ENCODE data around the gene GALM. TPM values are rescaled to one million over a fixed set of nuclear protein-coding genes. Genes with fewer than 3 reads are reported as not detected.

The GALM gene
- total RNA-seq, 6 experiments from 2014 or later: 26.2 to 47.9 (median 36.7) TPM

- Histone ChIP-seq H3K36me3 (no peaks in the 10 kb centered on the region), H3K27ac (no peak overlapping the region), H3K27me3 (no peaks in the 10 kb centered on the region), H3K4me1 (peaks cover 0 to 6% (median 0%) of the 10 kb centered on the region in 4 donors), H3K4me3 (no peak overlapping the region), H3K9me3 (no peaks in the 10 kb centered on the region)
- no peak for DNase-seq
- intact Hi-C loops (cut with DNase I): no loop called here
- WGBS (ENCODE audit: insufficient coverage, low coverage, low lambda C conversion rate, missing lambda C conversion rate): 77% methylated on average over 6 of the region's 6 CpGs
- no peak for ATAC-seq
- TF ChIP-seq POLR2A (IDR thresholded peaks at IDR 0.05) (no peak), CTCF (IDR thresholded peaks at IDR 0.05) (no peak)
These were observed 13.3 kb upstream of the GALM start for GRCh38 chr2:38652431-38653273.

- TF ChIP-seq POLR2A (IDR thresholded peaks at IDR 0.05) (no peak), CTCF (IDR thresholded peaks at IDR 0.05) (no peak)
- no peak for ATAC-seq
- Histone ChIP-seq H3K4me1 (peaks cover 0 to 6% (median 0%) of the 10 kb centered on the region in 4 donors), H3K27me3 (no peaks in the 10 kb centered on the region), H3K9me3 (no peaks in the 10 kb centered on the region), H3K36me3 (no peaks in the 10 kb centered on the region), H3K4me3 (no peak overlapping the region), H3K27ac (no peak overlapping the region)
- DNase-seq: no peak
- intact Hi-C loops (cut with DNase I): no loop called here
- WGBS (ENCODE audit: insufficient coverage, low coverage, low lambda C conversion rate, missing lambda C conversion rate): 88% methylated on average over 2 of the region's 2 CpGs
These were observed 12.6 kb upstream of the GALM start for GRCh38 chr2:38653380-38653714.

- WGBS (ENCODE audit: insufficient coverage, low coverage, low lambda C conversion rate, missing lambda C conversion rate): 69% methylated on average over 4 of the region's 10 CpGs
- H3K36me3 ChIP-seq: no peaks in the 10 kb centered on the region
- H3K9me3 ChIP-seq: no peaks in the 10 kb centered on the region
- peak overlapping the region in 1 of 3 donors; percentile 2 for H3K27ac ChIP-seq
- H3K4me1 ChIP-seq: peaks cover 0 to 6% (median 0%) of the 10 kb centered on the region in 4 donors
- no peak for DNase-seq
- H3K4me3 ChIP-seq: no peak overlapping the region
- intact Hi-C loops (cut with DNase I): no loop called here
- ATAC-seq: peak; percentile 49 to 83 (median 58)
- no peak for TF ChIP-seq CTCF (IDR thresholded peaks at IDR 0.05)
- TF ChIP-seq POLR2A (IDR thresholded peaks at IDR 0.05): no peak
- no peaks in the 10 kb centered on the region for H3K27me3 ChIP-seq
These were observed 12.0 kb upstream of the GALM start for GRCh38 chr2:38653715-38654527.

- H3K9me3 ChIP-seq: no peaks in the 10 kb centered on the region
- TF ChIP-seq POLR2A (IDR thresholded peaks at IDR 0.05): no peak
- no peak for TF ChIP-seq CTCF (IDR thresholded peaks at IDR 0.05)
- no peak overlapping the region for H3K4me3 ChIP-seq
- 46% methylated on average over 10 of the region's 13 CpGs for WGBS (ENCODE audit: insufficient coverage, low coverage, low lambda C conversion rate, missing lambda C conversion rate)
- ATAC-seq: peak; percentile 31 to 59 (median 52)
- no peaks in the 10 kb centered on the region for H3K36me3 ChIP-seq
- H3K27me3 ChIP-seq: no peaks in the 10 kb centered on the region
- peaks cover 0 to 6% (median 0%) of the 10 kb centered on the region in 4 donors for H3K4me1 ChIP-seq
- intact Hi-C loops (cut with DNase I): no loop called here
- DNase-seq: peak in 1 of 3 donors; percentile 21
- peak overlapping the region in 1 of 3 donors; percentile 2 for H3K27ac ChIP-seq
These were observed 11.2 kb upstream of the GALM start for GRCh38 chr2:38654528-38655381.

Measured in right lobe of liver (tissue), 6 donors.